Hematopoietic multipotent progenitor cell treated with erythropoietin and hydrocortisone succinate and interleukin-3 and kit ligand, for 8 days (in vitro differentiated cells): ENCODE results near the gene LAIR2.
A peak's percentile ranks its signal among the peaks of the same experiment; 100 is the strongest.

Experiments used
- DNase-seq: peaks from one replicate; pipeline ENCODE4 v3.0.0-alpha.2; 2015

LAIR2 gene, protein sequence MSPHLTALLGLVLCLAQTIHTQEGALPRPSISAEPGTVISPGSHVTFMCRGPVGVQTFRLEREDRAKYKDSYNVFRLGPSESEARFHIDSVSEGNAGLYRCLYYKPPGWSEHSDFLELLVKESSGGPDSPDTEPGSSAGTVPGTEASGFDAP

DNA sequence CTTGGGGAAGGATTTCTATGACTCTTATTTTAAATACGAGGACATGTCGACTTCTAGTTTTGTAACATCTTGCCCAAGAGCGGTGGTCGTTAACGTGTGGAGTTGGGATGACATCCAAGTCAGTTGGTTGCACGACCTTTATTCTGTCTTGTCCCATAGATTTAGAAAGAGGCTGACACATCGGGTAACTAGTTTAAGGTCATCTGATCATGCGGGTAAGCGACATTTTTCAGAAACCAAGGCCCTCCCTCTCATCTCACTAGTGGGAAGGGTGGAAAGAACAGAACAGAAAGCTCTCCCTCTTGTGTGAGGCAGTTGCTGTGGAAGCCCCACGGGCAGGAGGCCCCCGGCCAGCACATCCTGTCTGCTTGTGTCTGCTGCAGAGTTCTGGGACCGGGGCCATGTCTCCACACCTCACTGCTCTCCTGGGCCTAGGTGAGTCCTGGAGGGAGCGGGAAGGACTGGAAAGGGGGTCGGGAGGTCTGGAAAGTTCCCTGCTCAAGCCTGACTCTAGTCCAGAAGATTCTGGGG lies at the start of gene LAIR2:
Gene LAIR2 (plus strand): TSS at position 314 of the 531 bp plus-strand sequence. CDS start 88 bp downstream, at position 402.
- no peak for DNase-seq

DNA sequence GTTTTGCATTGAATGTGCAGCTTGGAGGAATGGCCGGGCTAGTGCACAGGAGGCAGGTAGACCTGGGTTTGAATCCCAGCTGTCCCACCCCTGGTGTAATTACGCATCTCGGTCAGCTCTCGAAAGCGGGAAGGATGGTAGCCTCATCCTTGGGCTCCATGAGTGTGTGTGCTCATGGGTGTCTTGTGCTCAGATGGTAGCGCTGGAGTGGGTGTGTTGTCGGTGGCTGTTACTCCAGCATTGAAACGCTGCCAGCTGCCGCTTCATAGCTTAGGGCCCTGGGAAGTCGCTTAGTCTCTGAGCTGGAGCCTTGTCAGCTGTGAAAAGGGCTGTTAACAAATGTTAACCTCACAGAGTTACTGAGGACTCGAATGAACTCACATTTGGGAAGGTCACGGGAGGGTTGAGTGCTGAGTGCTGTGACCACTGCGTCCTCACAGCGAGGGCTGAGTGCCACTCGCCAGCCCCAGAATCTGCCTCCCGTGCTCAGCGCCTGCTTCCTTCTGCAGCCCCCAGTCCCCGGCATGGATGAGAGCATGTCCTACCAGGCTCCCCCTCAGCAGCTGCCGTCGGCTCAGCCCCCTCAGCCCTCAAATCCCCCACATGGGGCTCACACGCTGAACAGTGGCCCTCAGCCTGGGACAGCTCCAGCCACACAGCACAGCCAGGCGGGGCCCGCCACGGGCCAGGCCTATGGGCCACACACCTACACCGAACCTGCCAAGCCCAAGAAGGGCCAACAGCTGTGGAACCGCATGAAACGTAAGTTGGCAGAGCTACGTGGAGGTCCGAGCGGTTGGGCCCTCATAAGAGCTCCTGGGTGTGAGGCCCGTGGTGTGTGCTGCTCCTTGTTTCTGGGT lies 48.5 kb upstream of the LAIR2 start:
- DNase-seq, result no peak

DNA sequence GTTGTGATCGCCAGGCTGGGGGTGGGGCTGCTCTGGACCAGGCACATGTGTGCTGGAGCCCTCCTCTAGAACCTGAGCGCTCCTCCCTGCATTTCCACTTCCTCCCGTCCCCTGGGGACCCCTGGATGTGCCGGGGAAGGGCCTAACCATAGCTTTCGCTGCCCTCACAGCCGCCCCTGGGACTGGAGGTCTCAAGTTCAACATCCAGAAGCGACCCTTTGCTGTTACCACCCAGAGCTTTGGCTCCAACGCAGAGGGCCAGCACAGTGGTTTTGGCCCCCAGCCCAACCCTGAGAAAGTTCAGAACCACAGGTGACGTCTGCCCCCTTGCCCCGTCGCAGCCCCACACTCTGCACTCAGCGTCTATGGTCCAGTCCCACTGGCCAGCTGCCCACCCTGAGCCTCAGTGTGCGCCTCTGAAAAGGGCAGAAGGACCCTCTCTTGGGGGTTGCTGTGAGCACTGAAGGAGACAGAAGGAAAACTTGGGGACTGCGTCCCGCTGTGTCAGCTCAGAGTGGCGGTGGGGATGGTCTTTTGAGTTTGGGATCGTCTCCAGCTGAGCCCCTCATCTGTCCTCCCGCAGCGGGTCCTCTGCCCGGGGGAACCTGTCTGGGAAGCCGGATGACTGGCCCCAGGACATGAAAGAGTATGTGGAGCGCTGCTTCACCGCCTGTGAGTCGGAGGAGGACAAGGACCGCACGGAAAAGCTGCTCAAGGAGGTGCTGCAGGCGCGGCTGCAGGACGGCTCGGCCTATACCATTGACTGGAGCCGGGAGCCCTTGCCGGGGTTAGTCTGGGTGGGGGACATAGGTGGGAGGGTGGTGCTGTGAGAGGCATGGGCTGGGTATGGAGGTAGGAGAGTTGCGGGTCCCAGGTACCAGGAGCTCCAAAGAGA lies 47.6 kb upstream of the LAIR2 start:
- no peak for DNase-seq

DNA sequence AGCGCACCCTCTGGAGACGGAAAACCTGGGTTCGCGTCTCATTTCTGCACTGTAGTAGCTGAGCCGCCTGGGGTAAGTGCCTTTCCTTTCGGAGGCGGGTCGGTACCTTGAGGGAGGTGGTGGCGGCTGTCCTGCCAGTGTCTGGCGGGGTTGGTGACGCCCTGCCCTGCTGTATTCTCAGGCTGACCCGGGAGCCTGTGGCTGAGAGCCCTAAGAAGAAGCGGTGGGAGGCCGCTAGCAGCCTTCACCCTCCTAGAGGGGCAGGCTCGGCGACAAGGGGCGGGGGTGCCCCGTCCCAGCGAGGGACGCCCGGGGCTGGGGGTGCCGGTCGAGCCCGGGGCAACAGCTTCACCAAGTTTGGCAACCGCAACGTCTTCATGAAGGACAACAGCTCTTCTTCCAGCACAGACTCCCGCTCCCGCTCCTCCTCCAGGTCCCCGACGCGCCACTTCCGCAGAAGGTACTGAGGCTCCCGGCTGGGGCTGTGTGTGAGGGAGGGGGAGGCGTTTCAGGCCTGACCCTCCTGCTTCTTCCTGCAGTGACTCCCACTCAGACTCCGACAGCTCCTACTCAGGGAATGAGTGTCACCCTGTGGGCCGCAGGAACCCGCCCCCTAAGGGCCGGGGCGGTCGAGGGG lies 46.7 kb upstream of the LAIR2 start:
- no peak for DNase-seq

DNA sequence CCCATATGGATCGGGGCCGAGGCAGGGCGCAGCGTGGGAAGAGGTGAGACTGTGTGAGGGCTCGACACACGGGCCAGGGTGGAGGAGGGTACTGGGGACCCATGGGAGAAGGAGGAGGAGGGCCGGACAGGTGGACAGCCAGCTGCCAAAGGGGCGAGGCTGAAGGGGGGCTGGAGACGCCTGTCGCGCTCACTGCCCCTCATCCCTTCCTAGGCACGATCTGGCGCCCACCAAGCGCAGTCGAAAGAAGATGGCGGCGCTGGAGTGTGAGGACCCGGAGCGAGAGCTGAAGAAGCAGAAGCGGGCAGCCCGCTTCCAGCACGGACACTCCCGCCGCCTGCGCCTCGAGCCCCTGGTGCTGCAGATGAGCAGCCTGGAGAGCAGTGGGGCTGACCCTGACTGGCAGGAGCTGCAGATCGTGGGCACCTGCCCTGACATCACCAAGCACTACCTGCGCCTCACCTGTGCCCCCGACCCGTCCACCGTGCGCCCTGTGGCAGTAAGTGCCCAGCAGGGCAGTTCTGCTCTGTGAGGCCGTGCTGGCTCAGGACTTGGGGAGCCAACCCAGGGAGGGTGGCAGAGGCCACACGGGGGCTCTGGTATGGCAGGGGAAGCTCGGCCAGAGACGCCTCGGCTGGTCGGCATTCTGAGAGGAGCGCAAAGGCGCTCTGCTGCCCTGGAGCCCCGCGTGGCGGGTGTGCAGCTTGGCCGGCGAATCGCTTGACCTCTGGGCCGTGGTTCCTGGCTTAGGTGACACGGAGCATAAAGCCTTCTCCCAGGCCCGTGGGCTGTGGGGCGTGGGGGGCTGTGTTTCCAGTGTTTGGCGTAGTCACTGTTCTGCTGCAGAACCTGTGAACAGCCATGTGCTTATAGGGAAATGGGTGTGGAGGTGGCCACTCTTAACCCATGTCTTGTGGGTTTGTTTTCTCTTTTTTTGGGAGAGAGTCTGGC lies 45.9 kb upstream of the LAIR2 start:
- DNase-seq, result no peak

DNA sequence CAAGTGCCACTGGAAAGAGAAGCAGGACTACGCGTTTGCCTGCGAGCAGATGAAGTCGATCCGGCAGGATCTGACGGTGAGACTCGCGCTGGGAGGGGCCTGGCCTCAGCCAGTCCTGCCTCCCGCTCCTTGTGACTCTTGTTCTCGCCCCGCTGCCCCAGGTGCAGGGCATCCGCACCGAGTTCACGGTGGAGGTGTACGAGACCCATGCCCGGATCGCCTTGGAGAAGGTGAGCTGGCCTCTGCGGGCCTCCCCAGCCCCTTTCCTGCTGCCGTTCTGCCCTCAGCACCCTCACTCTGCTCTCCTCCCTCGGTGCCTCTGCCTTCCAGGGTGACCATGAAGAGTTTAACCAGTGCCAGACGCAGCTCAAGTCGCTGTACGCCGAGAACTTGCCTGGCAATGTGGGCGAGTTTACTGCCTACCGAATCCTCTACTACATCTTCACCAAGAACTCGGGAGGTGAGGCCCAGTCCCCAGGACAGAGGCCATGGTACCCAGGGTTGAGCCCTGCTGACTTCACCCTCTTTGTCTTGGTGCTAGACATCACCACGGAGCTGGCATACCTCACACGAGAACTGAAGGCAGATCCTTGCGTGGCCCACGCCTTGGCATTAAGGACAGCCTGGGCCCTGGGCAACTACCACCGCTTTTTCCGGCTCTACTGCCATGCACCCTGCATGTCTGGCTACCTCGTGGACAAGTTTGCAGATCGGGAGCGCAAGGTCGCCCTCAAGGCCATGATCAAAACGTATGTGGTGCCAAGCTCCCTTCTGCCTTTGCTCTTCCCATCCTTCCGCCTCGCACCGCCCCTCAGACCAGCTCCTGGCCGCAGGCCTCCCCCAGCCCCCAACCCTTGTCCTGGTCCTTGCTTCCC lies 44.6 kb upstream of the LAIR2 start:
- no peak for DNase-seq

DNA sequence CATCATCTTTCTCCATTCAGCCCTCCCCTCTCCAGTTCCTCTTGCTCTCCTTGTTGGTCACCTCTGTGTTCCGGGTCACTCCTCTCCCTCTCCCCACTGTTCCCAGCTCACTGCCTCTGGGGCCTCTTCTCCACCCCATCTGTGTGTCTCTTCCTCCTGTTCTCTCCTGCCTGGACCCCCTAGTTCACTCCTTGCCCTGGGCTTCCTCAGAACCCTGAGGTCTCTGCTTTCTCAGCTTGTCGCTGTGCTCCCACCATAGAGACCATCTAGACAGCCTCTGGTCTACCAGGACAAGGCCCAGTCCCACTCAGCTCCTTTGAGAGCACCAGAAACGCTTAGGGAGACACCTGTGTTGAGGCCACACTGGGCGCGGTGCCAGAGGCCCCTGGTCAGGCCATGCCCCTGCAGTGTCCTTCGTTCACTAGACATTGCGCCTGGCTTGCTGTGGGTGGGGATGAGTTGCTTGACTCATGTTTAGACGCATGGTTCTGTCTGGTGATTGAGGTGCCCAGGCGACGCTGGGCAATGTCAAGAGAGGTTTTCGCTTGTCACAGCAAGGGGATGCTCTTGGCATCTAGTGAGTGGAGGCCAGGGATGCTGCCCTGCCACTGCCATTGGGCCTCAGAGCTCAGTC lies 43.9 kb upstream of the LAIR2 start:
- no peak for DNase-seq

DNA sequence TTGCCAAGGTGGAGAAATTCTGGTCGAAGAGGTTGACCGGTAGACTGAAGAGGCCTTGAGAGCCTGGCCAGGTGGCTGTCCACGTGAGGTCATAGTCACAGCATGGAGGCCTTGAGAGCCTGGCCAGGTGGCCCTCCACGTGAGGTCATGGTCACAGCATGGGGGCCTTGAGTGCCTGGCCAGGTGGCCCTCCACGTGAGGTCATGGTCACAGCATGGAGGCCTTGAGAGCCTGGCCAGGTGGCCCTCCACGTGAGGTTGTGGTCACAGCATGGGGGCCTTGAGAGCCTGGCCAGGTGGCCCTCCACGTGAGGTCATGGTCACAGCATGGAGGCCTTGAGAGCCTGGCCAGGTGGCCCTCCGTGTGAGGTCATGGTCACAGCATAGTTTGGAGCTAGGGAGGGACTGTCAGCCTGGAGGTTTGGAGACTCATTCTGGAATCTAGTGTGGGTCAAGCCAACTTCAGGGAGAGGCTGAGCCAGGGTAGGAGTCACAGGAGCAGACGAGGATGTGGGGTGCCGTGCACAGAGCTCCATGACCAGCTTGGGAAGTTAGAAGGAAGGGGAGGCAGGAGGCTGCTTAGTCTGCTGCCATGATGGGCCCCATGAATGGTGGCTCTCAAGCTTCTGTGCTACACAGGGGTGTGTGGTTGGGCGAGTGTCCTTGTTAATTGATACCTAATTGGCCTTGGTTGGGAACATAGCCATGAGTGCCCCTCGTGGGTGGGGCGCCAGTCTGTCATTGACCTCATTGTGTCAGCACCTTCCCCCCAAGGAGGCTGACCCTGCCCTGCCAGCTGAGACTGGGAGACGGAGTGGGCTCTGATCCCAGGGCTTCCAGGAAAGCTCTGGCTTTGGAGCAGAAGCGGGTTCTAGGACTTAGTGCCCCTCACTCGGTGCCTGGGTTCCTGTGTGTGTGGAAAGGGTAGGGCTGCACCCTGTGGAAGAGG lies 43.1 kb upstream of the LAIR2 start:
- no peak for DNase-seq

DNA sequence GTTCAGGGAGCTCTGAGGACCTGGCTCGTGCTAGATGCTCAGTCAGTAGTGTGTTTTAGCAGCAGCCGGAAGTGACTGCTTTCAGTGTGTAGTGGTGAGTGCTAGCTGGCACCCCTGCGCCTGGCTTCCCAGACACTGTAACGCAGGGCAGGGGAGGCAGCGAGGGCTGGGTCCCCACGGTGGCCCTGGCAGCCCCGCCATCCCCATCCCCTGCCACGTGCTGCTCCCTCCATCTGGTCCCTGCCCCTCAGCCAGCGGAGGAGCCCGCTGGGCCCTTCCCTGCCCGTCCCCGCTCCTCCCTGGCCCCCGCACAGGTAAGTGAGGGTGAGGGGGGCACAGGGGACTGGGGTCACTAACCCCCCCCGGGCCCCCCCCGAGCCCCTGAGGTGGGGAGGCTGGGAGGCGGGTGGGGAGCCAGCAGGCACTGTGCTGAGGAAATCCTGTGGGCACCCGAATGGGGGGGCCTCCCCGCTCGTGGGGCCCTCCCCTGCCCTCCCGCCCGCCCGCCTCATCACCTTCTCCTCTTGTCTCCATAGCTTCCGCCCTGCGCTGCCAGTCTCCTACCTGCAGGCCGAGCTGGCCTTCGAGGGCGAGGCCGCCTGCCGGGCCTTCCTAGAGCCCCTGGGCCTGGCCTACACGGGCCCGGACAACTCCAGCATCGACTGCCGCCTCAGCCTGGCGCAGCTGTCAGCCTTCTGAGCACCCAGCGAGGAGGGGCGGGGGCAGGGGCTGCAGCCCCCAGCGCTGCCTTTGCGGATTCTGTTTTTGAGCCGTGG lies 42.2 kb upstream of the LAIR2 start:
- DNase-seq, result no peak

DNA sequence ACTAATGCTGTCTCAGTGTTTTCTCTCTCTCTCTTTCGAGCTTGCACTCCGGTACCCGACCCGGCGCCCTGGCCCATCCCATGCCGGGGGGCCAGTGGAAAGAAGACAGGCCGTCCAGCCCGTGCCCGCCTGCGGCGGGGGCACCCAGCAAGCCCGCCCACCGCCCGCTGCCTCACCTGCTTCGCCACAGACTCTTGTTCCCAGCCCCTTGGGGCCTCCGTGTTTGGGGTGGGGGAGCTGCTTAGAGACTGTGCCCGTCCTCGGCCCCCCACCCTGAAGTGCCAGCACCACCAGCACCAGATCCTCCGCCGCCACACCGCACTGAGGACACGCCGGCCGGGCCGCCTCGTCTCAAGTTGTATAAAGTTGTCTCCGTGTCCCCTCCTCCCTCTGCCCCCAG lies 41.4 kb upstream of the LAIR2 start:
- no peak for DNase-seq

DNA sequence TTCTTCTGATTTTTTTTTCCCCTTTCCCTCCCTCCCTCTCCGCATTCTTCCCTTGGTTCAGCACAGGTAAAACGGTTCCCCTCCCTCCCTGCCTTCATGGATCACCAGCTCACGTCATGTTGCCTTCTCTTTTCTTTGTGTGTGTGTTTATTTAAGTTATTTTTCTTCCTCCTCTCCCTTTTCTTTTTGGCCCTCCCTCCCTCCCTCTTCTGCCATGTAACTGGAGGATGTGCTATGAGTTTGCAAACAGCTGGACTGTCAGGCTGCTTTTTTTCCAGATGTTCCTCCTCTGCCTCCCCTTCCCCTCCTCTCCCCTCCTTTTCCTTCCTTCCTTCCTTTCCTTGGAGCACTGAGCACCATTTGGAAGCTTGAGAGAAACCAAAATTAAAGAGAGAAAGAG lies 41.0 kb upstream of the LAIR2 start:
- no peak for DNase-seq

DNA sequence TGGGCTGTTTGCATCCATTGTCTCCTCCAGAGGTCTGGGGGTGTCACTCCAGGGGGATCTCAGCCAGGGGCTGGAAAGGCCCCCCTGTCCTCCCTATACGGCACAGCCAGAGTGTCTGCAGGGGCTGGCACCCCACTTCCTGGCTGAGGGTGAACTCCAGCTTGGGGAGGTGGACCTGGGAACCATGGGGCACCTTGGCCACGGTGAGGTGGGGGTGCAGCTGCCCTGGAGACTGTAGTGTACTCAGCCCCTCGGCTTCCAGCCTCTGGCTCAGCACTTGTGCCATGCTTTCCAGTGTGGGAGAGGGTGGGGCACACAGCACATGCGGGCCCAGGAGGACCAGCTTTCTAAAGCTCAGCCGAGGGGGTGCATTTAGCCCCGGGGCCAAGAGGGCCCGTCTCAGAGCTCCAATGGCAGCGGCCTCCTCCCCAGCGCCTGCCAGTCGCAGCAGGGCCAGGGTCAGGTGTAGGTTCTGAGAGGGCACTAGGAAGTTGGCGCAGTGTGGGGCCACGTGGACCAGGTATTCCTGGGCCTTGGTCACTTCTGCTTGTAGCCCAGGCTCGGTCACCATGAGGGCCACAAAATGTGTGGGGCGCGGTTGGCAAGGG lies 40.5 kb upstream of the LAIR2 start:
- no peak for DNase-seq

DNA sequence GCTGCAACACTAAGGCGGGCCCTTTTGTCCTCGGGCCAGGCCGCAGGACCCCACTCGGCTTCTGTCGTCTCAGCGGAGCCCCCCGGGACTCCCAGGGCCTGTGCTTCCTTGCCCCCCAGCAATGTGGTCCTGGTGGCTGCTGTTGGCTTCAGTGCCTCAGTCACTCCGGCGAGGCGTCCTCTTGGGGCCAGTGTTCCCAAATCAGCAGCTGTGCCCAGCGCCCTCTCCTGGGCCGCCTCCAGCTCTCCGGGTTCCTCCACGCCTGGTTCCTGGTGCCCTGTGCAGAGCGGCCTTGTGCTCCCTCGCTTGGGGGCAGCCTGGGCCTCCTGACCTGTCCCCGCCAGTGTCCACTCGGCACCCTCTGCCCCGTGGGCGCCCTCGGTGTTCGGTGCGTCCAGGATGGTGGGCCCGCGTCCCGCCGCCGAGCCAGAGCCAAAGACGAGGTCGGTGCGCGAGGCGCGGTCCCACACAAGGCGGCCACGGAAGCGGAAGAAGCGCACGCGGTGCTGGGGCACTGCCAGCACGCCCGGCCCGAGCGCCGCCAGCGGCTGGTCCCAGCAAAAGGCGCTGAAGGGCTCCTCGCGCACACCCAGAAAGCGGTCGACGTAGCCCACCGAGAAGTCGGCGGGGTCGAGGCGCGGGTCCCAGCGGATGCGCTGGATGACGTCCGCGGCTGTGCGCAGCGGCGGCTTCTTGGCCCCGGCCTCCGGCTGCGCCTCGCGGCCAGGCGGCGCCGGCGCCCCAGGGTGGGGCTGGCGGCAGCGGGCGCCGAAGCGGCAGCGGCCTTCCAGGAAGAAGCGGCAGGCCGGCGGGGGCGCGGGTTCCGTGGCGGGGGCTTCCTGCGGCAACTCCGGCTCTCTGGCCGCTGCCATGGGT lies 39.7 kb upstream of the LAIR2 start:
- peak; percentile 72 for DNase-seq

DNA sequence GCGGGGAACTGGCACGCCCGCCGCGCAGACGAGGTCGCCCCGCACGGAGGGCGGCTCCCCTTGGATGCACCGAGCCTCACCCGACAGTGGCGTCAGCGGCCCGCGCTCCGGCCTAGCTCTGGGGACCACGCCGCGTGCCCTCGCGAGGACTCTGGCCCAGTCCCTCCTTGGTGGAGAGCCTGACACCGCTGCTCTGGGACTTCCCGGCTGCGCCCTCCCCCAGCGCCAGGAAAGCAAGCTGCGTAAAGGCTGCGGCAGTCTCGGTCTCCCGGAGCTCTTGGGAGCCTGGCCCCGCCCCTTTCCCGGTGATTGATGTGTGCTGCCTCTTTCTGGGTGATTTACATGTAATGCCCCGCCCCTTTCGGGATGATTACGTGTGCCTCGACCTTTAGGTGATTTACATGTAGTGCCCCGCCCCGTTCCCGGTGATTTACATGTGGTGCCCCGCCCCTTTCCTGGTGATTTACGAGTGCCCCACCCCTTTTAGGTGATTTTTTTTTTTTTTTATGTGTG lies 39.0 kb upstream of the LAIR2 start, which contains the start of gene LENG9:
Gene LENG9 (minus strand): TSS at position 248 of the 513 bp plus-strand sequence. CDS start 252 bp downstream, outside the sequence.
- DNase-seq, result peak; percentile 99

DNA sequence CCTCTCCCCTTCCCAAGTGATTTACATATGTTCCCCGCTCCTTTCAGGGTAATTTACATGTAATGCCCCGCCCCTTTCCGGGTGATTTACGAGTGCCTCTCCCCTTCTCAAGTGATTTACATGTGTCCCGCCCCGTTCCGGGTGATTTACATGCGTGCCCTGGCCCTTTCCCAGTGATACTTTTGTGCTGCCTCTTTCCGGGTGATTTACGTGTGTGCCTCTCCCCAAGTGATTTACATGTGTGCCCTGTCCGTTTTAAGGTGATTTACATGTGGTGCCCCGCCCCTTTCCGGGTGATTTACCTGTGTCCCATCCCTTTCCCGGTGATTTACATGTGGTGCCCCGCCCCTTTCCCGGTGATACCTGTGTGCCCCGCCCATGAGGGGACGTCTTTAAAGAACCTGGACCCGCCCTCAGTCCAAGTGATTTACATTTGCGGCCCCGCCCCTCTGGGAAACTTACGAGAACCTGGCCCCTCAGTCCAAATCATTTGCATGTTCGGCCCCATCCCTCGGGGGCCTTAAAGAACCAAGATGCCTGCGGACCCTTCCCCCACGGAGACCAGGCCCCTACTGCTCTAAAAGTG lies 38.5 kb upstream of the LAIR2 start:
- DNase-seq, result peak; percentile 92
